ENCODE measurements around the gene PRLHR.
A peak's percentile ranks its signal among the peaks of the same experiment; 100 is the strongest.

PRLHR gene

DNA sequence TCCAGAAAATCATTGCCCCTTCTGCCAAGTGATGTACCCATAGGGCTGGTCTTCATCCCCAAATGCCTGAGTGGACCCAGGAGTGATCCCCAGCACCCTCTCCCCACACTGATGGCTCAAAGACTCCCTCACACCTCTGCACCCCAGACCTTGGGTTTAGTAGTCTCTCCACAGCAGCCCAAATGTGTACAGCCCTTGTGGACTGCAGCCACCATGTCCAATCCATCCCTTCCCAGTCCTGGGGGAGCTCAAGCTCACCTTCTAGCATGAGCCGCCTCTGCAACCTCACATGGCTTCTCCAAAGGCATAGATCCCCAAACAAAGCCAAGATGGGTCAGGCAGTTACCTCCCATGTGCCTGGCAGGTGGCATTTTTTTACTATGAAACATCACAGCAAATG lies 50.1 kb downstream of the PRLHR start:
- Histone ChIP-seq H3K27me3 (replicated peaks in 2 of 5; ENCODE audit: control insufficient read depth in 4 of 5, insufficient read depth in 5 of 5, low read length in 4 of 5) (peaks cover 0 to 41% (median 7%) of the 10 kb centered on the region in 5 experiments), H3K9me3 (ENCODE audit: control extremely low read depth in 1 of 5, control insufficient read depth in 4 of 5, insufficient read depth in 2 of 5, low read depth in 1 of 5, low read length in 4 of 5) (peaks cover 0 to 2% (median 0%) of the 10 kb centered on the region in 5 experiments), H3K4me3 (ENCODE audit: control insufficient read depth in 1 of 7, extremely low read depth in 1 of 7, insufficient read depth in 4 of 7, low read depth in 2 of 7, low read length in 6 of 7) (no peak overlapping the region), H3K36me3 (ENCODE audit: control insufficient read depth in 4 of 4, insufficient read depth in 4 of 4, low read length in 3 of 4) (no peaks in the 10 kb centered on the region), H3K27ac (ENCODE audit: insufficient read depth in 1 of 2, low read depth in 1 of 2, low read length in 2 of 2, poor library complexity in 1 of 2, severe bottlenecking in 2 of 2) (no peak overlapping the region), H3K4me1 (ENCODE audit: control extremely low read depth in 1 of 4, control insufficient read depth in 4 of 4, insufficient read depth in 4 of 4, low read length in 3 of 4) (no peaks in the 10 kb centered on the region)
- WGBS (ENCODE audit: insufficient coverage) = no CpG with 5 or more reads among the region's 1 CpG
- POLR2A ChIA-PET = no interaction called here
- CTCF ChIA-PET = no interaction called here
- no peak for DNase-seq

DNA sequence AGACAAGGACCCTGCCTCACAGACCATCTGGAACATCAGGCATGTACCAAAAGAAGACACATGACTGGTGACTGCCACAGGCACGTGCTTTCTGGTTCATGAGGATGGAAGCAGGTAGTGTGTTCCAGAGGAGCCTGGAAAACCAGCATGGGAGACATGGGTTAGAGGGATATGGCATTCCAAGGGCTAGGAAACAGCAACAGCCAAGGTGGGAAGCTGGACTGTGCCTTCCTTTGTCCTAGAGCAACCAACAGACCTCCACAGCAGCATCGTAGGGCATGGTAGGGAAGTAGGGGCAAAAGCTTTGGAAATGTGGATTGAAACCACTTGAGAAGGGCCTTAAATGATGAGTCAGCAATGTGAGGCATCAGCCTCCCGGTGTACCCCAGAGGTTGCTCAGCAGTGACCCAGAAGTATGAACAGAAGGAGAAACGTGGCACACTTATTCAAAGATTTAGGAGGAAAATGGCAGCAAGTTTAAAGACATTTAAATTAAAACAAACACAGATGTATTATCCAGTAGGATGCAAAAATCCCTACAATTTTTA lies 51.0 kb downstream of the PRLHR start:
- H3K4me1 ChIP-seq (ENCODE audit: control extremely low read depth in 1 of 4, control insufficient read depth in 4 of 4, insufficient read depth in 4 of 4, low read length in 3 of 4) = no peaks in the 10 kb centered on the region
- no peaks in the 10 kb centered on the region for H3K36me3 ChIP-seq (ENCODE audit: control insufficient read depth in 4 of 4, insufficient read depth in 4 of 4, low read length in 3 of 4)
- ChIA-PET POLR2A (no interaction called here), CTCF (interaction anchor here (0.6 to 1.1 kb wide), 2 partner anchors 10 to 301 kb away, joined by 3 read pairs; no protein-coding TSS in a partner anchor)
- no peak overlapping the region for H3K27ac ChIP-seq (ENCODE audit: insufficient read depth in 1 of 2, low read depth in 1 of 2, low read length in 2 of 2, poor library complexity in 1 of 2, severe bottlenecking in 2 of 2)
- no peak overlapping the region for H3K4me3 ChIP-seq (ENCODE audit: control insufficient read depth in 1 of 7, extremely low read depth in 1 of 7, insufficient read depth in 4 of 7, low read depth in 2 of 7, low read length in 6 of 7)
- H3K9me3 ChIP-seq (ENCODE audit: control extremely low read depth in 1 of 5, control insufficient read depth in 4 of 5, insufficient read depth in 2 of 5, low read depth in 1 of 5, low read length in 4 of 5) = peaks cover 0 to 2% (median 0%) of the 10 kb centered on the region in 5 experiments
- DNase-seq = no peak
- 94% methylated on average over 3 of the region's 4 CpGs for whole genome bisulfite sequencing (ENCODE audit: insufficient coverage)
- H3K27me3 ChIP-seq (replicated peaks in 2 of 5; ENCODE audit: control insufficient read depth in 4 of 5, insufficient read depth in 5 of 5, low read length in 4 of 5) = peaks cover 0 to 43% (median 7%) of the 10 kb centered on the region in 5 experiments

DNA sequence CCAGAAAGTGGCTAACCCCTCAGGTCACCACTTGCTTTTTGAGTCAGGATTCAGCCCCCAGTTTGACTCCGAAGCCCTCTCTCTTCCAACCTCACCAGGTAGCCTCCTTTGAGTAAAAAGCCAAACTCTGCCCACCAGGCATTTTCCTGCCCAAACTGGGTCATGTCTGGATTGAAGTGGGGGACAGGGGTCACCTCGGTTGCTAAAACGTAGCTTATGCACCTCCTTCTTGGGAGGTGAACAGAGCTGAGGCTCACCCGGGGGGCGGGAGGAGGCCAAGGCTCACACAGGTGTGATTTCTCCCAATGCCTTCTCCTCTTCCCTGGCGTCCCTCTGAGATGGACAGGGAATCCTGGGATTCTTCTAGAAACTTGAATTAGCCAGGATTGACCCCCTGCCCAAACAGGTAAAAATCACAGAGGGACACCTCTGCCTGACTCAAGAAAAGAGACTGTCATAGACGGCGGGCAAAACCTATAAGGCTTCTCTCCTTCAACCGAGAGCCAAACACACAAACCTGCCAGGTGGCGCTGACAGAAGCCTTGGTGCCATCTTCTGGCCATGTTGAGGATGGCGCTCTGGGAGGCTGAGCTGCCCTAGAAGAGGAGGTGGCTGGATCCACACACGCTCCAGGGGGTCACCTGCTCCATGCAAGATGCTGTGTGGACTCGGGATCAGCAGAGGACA lies 51.6 kb downstream of the PRLHR start:
- peak; percentile 12 to 45 (median 41) for DNase-seq
- WGBS (ENCODE audit: insufficient coverage) = 23% methylated on average over 10 of the region's 13 CpGs
- Histone ChIP-seq H3K9me3 (ENCODE audit: control extremely low read depth in 1 of 5, control insufficient read depth in 4 of 5, insufficient read depth in 2 of 5, low read depth in 1 of 5, low read length in 4 of 5) (no peaks in the 10 kb centered on the region), H3K4me1 (ENCODE audit: control extremely low read depth in 1 of 4, control insufficient read depth in 4 of 4, insufficient read depth in 4 of 4, low read length in 3 of 4) (no peaks in the 10 kb centered on the region), H3K4me3 (ENCODE audit: control insufficient read depth in 1 of 7, extremely low read depth in 1 of 7, insufficient read depth in 4 of 7, low read depth in 2 of 7, low read length in 6 of 7) (no peak overlapping the region), H3K27ac (ENCODE audit: insufficient read depth in 1 of 2, low read depth in 1 of 2, low read length in 2 of 2, poor library complexity in 1 of 2, severe bottlenecking in 2 of 2) (no peak overlapping the region), H3K36me3 (ENCODE audit: control insufficient read depth in 4 of 4, insufficient read depth in 4 of 4, low read length in 3 of 4) (no peaks in the 10 kb centered on the region), H3K27me3 (replicated peaks in 2 of 5; ENCODE audit: control insufficient read depth in 4 of 5, insufficient read depth in 5 of 5, low read length in 4 of 5) (peaks cover 0 to 43% (median 10%) of the 10 kb centered on the region in 5 experiments)
- ChIA-PET CTCF (interaction anchor here (0.6 to 1.4 kb wide), 4 partner anchors 10 to 300 kb away, joined by 3 to 7 read pairs (median 3); no protein-coding TSS in a partner anchor), POLR2A (no interaction called here)

DNA sequence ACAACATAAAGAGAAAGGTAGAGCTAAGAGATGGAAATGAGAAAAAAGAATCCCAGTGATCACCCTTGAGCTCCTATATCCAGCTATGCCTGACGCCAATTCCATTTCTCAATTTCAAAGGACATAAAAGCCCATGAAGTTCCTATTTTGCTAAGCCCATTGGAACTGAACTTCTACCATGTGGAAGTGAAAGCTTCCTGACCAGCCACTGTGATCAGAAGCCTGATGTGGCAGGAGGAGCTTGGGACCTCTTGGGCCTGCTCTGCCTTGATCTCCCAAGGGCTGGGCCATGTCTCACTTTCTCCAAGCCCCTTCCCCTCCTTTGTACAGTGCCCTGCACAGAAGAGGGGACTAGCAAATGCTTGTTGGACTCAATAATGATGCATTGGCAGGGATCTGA lies 52.7 kb downstream of the PRLHR start:
- Histone ChIP-seq H3K36me3 (ENCODE audit: control insufficient read depth in 4 of 4, insufficient read depth in 4 of 4, low read length in 3 of 4) (no peaks in the 10 kb centered on the region), H3K27ac (ENCODE audit: insufficient read depth in 1 of 2, low read depth in 1 of 2, low read length in 2 of 2, poor library complexity in 1 of 2, severe bottlenecking in 2 of 2) (no peak overlapping the region), H3K9me3 (ENCODE audit: control extremely low read depth in 1 of 5, control insufficient read depth in 4 of 5, insufficient read depth in 2 of 5, low read depth in 1 of 5, low read length in 4 of 5) (no peaks in the 10 kb centered on the region), H3K4me3 (ENCODE audit: control insufficient read depth in 1 of 7, extremely low read depth in 1 of 7, insufficient read depth in 4 of 7, low read depth in 2 of 7, low read length in 6 of 7) (no peak overlapping the region), H3K4me1 (ENCODE audit: control extremely low read depth in 1 of 4, control insufficient read depth in 4 of 4, insufficient read depth in 4 of 4, low read length in 3 of 4) (no peaks in the 10 kb centered on the region), H3K27me3 (replicated peaks in 2 of 5; ENCODE audit: control insufficient read depth in 4 of 5, insufficient read depth in 5 of 5, low read length in 4 of 5) (peaks cover 0 to 45% (median 10%) of the 10 kb centered on the region in 5 experiments)
- ChIA-PET POLR2A (no interaction called here), CTCF (interaction anchor here (1.3 to 1.4 kb wide), 2 partner anchors 10 to 40 kb away, joined by 3 to 7 read pairs; no protein-coding TSS in a partner anchor)
- WGBS (ENCODE audit: insufficient coverage) = 100% methylated on average over 1 of the region's 1 CpG
- no peak for DNase-seq

GRCh38 chr10:118542205-118542604 lies 53.2 kb downstream of the PRLHR start:
- H3K9me3 ChIP-seq (ENCODE audit: control extremely low read depth in 1 of 5, control insufficient read depth in 4 of 5, insufficient read depth in 2 of 5, low read depth in 1 of 5, low read length in 4 of 5) = no peaks in the 10 kb centered on the region
- peaks cover 0 to 45% (median 10%) of the 10 kb centered on the region in 5 experiments for H3K27me3 ChIP-seq (replicated peaks in 2 of 5; ENCODE audit: control insufficient read depth in 4 of 5, insufficient read depth in 5 of 5, low read length in 4 of 5)
- ChIA-PET CTCF (no interaction called here), POLR2A (no interaction called here)
- WGBS (ENCODE audit: insufficient coverage) = 100% methylated on average over 1 of the region's 1 CpG
- no peak overlapping the region for H3K4me3 ChIP-seq (ENCODE audit: control insufficient read depth in 1 of 7, extremely low read depth in 1 of 7, insufficient read depth in 4 of 7, low read depth in 2 of 7, low read length in 6 of 7)
- H3K4me1 ChIP-seq (ENCODE audit: control extremely low read depth in 1 of 4, control insufficient read depth in 4 of 4, insufficient read depth in 4 of 4, low read length in 3 of 4) = no peaks in the 10 kb centered on the region
- H3K27ac ChIP-seq (ENCODE audit: insufficient read depth in 1 of 2, low read depth in 1 of 2, low read length in 2 of 2, poor library complexity in 1 of 2, severe bottlenecking in 2 of 2) = no peak overlapping the region
- no peak for DNase-seq
- H3K36me3 ChIP-seq (ENCODE audit: control insufficient read depth in 4 of 4, insufficient read depth in 4 of 4, low read length in 3 of 4) = no peaks in the 10 kb centered on the region

DNA sequence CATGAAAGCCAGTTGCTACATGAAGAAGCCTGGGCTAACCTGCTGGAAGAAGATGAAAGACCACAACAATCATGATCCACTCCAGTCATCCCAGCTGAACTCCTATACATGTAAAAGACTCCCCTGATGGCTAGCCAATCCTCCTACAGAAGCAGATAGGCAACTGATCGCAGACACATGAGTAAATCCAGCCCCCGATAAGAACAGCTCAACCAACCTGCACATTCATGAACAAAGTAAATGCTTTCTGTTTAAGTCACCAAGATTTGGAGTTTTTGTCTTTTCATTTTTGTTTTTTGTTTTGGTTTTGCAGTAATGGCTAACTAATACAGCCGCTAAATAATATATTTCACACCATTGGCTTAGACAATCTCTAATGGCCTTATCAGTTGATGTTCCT lies 53.7 kb downstream of the PRLHR start:
- H3K27me3 ChIP-seq (replicated peaks in 2 of 5; ENCODE audit: control insufficient read depth in 4 of 5, insufficient read depth in 5 of 5, low read length in 4 of 5) = peaks cover 0 to 45% (median 10%) of the 10 kb centered on the region in 5 experiments
- ChIA-PET POLR2A (no interaction called here), CTCF (no interaction called here)
- H3K4me1 ChIP-seq (ENCODE audit: control extremely low read depth in 1 of 4, control insufficient read depth in 4 of 4, insufficient read depth in 4 of 4, low read length in 3 of 4) = no peaks in the 10 kb centered on the region
- H3K36me3 ChIP-seq (ENCODE audit: control insufficient read depth in 4 of 4, insufficient read depth in 4 of 4, low read length in 3 of 4) = no peaks in the 10 kb centered on the region
- DNase-seq = no peak
- H3K27ac ChIP-seq (ENCODE audit: insufficient read depth in 1 of 2, low read depth in 1 of 2, low read length in 2 of 2, poor library complexity in 1 of 2, severe bottlenecking in 2 of 2) = no peak overlapping the region
- no peak overlapping the region for H3K4me3 ChIP-seq (ENCODE audit: control insufficient read depth in 1 of 7, extremely low read depth in 1 of 7, insufficient read depth in 4 of 7, low read depth in 2 of 7, low read length in 6 of 7)
- 96% methylated on average over 3 of the region's 3 CpGs for WGBS (ENCODE audit: insufficient coverage)
- no peaks in the 10 kb centered on the region for H3K9me3 ChIP-seq (ENCODE audit: control extremely low read depth in 1 of 5, control insufficient read depth in 4 of 5, insufficient read depth in 2 of 5, low read depth in 1 of 5, low read length in 4 of 5)
